Sigmoid colon (tissue), 7 donors: ENCODE results near the gene LCLAT1. TPM values are rescaled to one million over a fixed set of nuclear protein-coding genes. Genes with fewer than 3 reads are reported as not detected.
"Not testable (repeated sequence)": the region's sequence is repeated elsewhere in the genome, so short reads cannot be mapped to it uniquely, and the experiment has no call there.

Experiments
- DNase-seq: peaks from one replicate; pipeline ENCODE4 v3.0.0-alpha.2; 2019
- H3K27ac ChIP-seq, 4 donors: fragments of 200-600 bp; sonication (generic); one replicate each; pipeline ENCODE4 v1.5.1; 2016 to 2019; ENCODE audit warnings: mild to moderate bottlenecking in 1 of 4
- H3K27me3 ChIP-seq, 3 donors: fragments of 200-600 bp; sonication (generic); one replicate each; pipeline ENCODE4 v1.5.1; 2019; ENCODE audit warnings: mild to moderate bottlenecking in 1 of 3
- H3K36me3 ChIP-seq, 4 donors: fragments of 200-600 bp; sonication (generic); one replicate each; pipeline ENCODE4 v1.5.1; 2016 to 2019
- H3K4me1 ChIP-seq, 4 donors: fragments of 200-600 bp; sonication (generic); one replicate each; pipeline ENCODE4 v1.5.1; 2017 to 2019
- H3K4me3 ChIP-seq, 4 donors: fragments of 200-600 bp; sonication (generic); one replicate each; pipeline ENCODE4 v1.5.1; 2017 to 2019; ENCODE audit warnings: mild to moderate bottlenecking in 2 of 4, moderate library complexity in 1 of 4
- H3K9me3 ChIP-seq, 4 donors: fragments of 200-600 bp in 3 of 4; sonication (generic) in 3 of 4; one replicate each; pipeline versions ENCODE4 v1.5.1 to v1.6.1; 2013 to 2019
- EP300 ChIP-seq, 4 donors: sonication (generic); formaldehyde crosslinking; IDR thresholded peaks; one replicate each; pipeline ENCODE4 v1.6.1; 2017; ENCODE audit warnings: antibody characterized with exemption in 4 of 4
- POLR2A ChIP-seq, 2 donors: fragments of 450-650 bp; IDR thresholded peaks; one replicate each; pipeline ENCODE4 v1.6.1; 2016; ENCODE audit warnings: antibody characterized with exemption in 2 of 2, mild to moderate bottlenecking in 2 of 2, moderate library complexity in 2 of 2
- POLR2AphosphoS5 ChIP-seq, 4 donors: sonication (generic); formaldehyde crosslinking; IDR thresholded peaks; one replicate each; pipeline ENCODE4 v1.6.1; 2017; ENCODE audit warnings: antibody characterized with exemption in 4 of 4
- WGBS, 2 donors: extraction: QIAGEN DNeasy Blood & Tissue Kit; methylation state at CpG; one replicate each; pipeline ENCODE4 v1.1.7; 2013; 5-methylcytosine and 5-hydroxymethylcytosine counted together
- intact Hi-C: fragments of 100-400 bp; cut with DNase I; formaldehyde crosslinking; loops from one replicate; pipeline ENCODE4 v1.15.1; 2023
- polyA plus RNA-seq, 3 donors: library from polyadenylated mRNA; stranded (reverse); fragments of 200-250 nt; gene quantifications; one replicate each; pipeline ENCODE4 v1.2.3, GENCODE V29; 2013
- total RNA-seq, 4 donors: library from RNA; depleted of rRNA; stranded (reverse); fragments of >200 nt; gene quantifications; one replicate each; pipeline ENCODE4 v1.1.0, GENCODE V29; 2016
- TF ChIP-seq, protein P1 (sequence below), 4 experiments: fragments of 450-650 bp in 3 of 4; fragments of 200-600 bp in 1 of 4; IDR thresholded peaks; one replicate each; pipeline ENCODE4 v1.5.1; 2016 to 2019; ENCODE audit warnings: antibody characterized with exemption in 4 of 4, mild to moderate bottlenecking in 3 of 4, moderate library complexity in 2 of 4
- donor health status: healthy with polysubstance abuse.
- donor health status: Bipolar disorder and iron deficiency.
- donor health status: healthy.

Gene LCLAT1
- total and polyA plus RNA-seq, 7 donors, result 1.2 to 17.2 (median 10.0) TPM

- no peak for TF ChIP-seq POLR2A (IDR thresholded peaks at IDR 0.05)
- no peak for TF ChIP-seq EP300 (IDR thresholded peaks at IDR 0.05)
- TF ChIP-seq, protein P1, sequence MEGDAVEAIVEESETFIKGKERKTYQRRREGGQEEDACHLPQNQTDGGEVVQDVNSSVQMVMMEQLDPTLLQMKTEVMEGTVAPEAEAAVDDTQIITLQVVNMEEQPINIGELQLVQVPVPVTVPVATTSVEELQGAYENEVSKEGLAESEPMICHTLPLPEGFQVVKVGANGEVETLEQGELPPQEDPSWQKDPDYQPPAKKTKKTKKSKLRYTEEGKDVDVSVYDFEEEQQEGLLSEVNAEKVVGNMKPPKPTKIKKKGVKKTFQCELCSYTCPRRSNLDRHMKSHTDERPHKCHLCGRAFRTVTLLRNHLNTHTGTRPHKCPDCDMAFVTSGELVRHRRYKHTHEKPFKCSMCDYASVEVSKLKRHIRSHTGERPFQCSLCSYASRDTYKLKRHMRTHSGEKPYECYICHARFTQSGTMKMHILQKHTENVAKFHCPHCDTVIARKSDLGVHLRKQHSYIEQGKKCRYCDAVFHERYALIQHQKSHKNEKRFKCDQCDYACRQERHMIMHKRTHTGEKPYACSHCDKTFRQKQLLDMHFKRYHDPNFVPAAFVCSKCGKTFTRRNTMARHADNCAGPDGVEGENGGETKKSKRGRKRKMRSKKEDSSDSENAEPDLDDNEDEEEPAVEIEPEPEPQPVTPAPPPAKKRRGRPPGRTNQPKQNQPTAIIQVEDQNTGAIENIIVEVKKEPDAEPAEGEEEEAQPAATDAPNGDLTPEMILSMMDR (IDR thresholded peaks at IDR 0.05), result no peak
- TF ChIP-seq POLR2AphosphoS5 (IDR thresholded peaks at IDR 0.05), result no peak
- no peak for DNase-seq
- Histone ChIP-seq H3K9me3 (no peaks in the 10 kb centered on the region), H3K27me3 (no peaks in the 10 kb centered on the region), H3K4me1 (peaks cover 0 to 42% (median 33%) of the 10 kb centered on the region in 4 donors), H3K36me3 (no peaks in the 10 kb centered on the region), H3K4me3 (no peak overlapping the region), H3K27ac (peak overlapping the region in 2 of 4 donors; percentile 64 to 76)
- WGBS, 2 donors, result 87 to 94% methylated on average over 3 of the region's 3 CpGs
- intact Hi-C loops, result no loop called here
Observed at GRCh38 chr2:30512243-30512886, 65.3 kb downstream of the LCLAT1 start.

GRCh38 chr2:30513649-30514048 lies 66.6 kb downstream of the LCLAT1 start:
- intact Hi-C loops, H3K4me3 ChIP-seq, H3K27me3 ChIP-seq, H3K36me3 ChIP-seq, H3K9me3 ChIP-seq, DNase-seq: not testable (repeated sequence)
- Histone ChIP-seq H3K4me1 (peaks cover 0 to 42% (median 33%) of the 10 kb centered on the region in 4 donors), H3K27ac (peak overlapping the region in 1 of 4 donors; percentile 43)
- 77 to 87% methylated on average over 5 of the region's 5 CpGs for WGBS, 2 donors

DNA sequence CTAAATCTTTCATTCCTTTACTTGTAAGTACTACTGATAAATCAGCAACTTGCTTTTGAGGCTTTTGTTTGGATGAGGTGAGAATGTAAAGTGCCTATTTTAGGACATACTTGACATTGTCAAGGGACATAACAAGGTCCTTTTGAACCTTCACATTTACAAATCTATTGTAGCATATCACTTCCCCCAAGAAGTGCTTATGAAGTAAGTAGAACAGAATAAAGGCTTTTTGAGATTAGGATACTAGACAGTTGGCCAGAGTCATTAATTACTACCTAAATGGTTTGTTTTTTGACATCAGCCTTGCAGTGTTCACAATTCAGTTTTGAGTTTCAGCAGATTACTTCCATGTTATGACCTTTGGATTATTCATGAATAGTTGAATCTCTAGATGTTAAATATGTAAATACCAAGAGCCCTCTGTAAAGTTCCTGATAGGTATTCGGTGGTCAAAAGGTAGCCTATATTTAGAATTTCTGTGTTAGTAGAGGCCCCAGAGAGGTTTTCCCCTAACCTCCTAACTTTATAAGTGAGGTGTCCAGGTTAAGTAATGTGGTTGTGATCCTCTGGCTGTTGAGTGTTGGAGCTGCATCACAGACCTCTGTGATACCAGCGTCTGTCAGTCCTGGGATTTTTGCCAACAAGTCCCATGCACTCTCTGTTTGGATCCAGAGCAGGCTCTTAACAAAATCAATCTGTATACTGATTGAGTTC lies 67.2 kb downstream of the LCLAT1 start:
- H3K27me3 ChIP-seq, result no peaks in the 10 kb centered on the region
- peak overlapping the region in 3 of 4 donors; percentile 40 to 43 (median 43) for H3K27ac ChIP-seq
- H3K9me3 ChIP-seq, result no peaks in the 10 kb centered on the region
- no peak for DNase-seq
- TF ChIP-seq, protein P1 (IDR thresholded peaks at IDR 0.05), result no peak
- no peak for TF ChIP-seq EP300 (IDR thresholded peaks at IDR 0.05)
- TF ChIP-seq POLR2AphosphoS5 (IDR thresholded peaks at IDR 0.05), result no peak
- TF ChIP-seq POLR2A (IDR thresholded peaks at IDR 0.05), result no peak
- H3K36me3 ChIP-seq, result peaks cover 0 to 3% (median 0%) of the 10 kb centered on the region in 4 donors
- no peak overlapping the region for H3K4me3 ChIP-seq
- H3K4me1 ChIP-seq, result peaks cover 0 to 42% (median 33%) of the 10 kb centered on the region in 4 donors
- 62 to 65% methylated on average over 2 of the region's 2 CpGs for WGBS, 2 donors
- intact Hi-C loops, result no loop called here

GRCh38 chr2:30514848-30515435 lies 67.9 kb downstream of the LCLAT1 start:
- Histone ChIP-seq H3K4me1 (peaks cover 0 to 39% (median 32%) of the 10 kb centered on the region in 4 donors), H3K9me3 (peaks cover 0 to 4% (median 0%) of the 10 kb centered on the region in 4 donors), H3K27me3 (no peaks in the 10 kb centered on the region), H3K27ac (peak overlapping the region in 3 of 4 donors; percentile 40 to 43 (median 43)), H3K36me3 (peaks cover 0 to 10% (median 0%) of the 10 kb centered on the region in 4 donors), H3K4me3 (no peak overlapping the region)
- DNase-seq, result no peak
- TF ChIP-seq, protein P1 (IDR thresholded peaks at IDR 0.05), result no peak
- TF ChIP-seq POLR2AphosphoS5 (IDR thresholded peaks at IDR 0.05), result no peak
- no peak for TF ChIP-seq EP300 (IDR thresholded peaks at IDR 0.05)
- no peak for TF ChIP-seq POLR2A (IDR thresholded peaks at IDR 0.05)
- WGBS, 2 donors, result 76 to 80% methylated on average over 4 of the region's 4 CpGs
- intact Hi-C loops, result no loop called here

GRCh38 chr2:30516166-30516565 lies 69.1 kb downstream of the LCLAT1 start:
- Histone ChIP-seq H3K27me3 (no peaks in the 10 kb centered on the region), H3K9me3 (peaks cover 0 to 5% (median 0%) of the 10 kb centered on the region in 4 donors), H3K27ac (no peak overlapping the region), H3K4me1 (peaks cover 0 to 27% (median 24%) of the 10 kb centered on the region in 4 donors), H3K36me3 (peaks cover 0 to 10% (median 0%) of the 10 kb centered on the region in 4 donors), H3K4me3 (no peak overlapping the region)
- intact Hi-C loops, result no loop called here
- WGBS, 2 donors, result 89 to 94% methylated on average over 18 of the region's 18 CpGs
- no peak for DNase-seq
- no peak for TF ChIP-seq EP300 (IDR thresholded peaks at IDR 0.05)
- no peak for TF ChIP-seq POLR2AphosphoS5 (IDR thresholded peaks at IDR 0.05)
- TF ChIP-seq, protein P1 (IDR thresholded peaks at IDR 0.05), result no peak
- no peak for TF ChIP-seq POLR2A (IDR thresholded peaks at IDR 0.05)
